Activated T-cell treated with anti-CD3 and anti-CD28 coated beads, Interleukin-2, amount 50 U/mL, for 48 hours (primary cell): ENCODE measurements around the gene ERGIC1.
"Not testable (repeated sequence)": the region's sequence is repeated elsewhere in the genome, so short reads cannot be mapped to it uniquely, and the experiment has no call there.

ENCODE experiments used
- DNase-seq, 2 experiments: peaks; one replicate each; pipeline ENCODE4 v3.0.0-alpha.2; 2020

The ERGIC1 gene

GRCh38 chr5:172830275-172830799 lies 3.7 kb upstream of the ERGIC1 start:
- DNase-seq = no peak

GRCh38 chr5:172830876-172831662 lies 3.0 kb upstream of the ERGIC1 start:
- no peak for DNase-seq

- DNase-seq = no peak
Measured at GRCh38 chr5:172832383-172833315, 1.4 kb upstream of the ERGIC1 start.

- DNase-seq = no peak
Measured at GRCh38 chr5:172833372-172833685, 722 bp upstream of the ERGIC1 start.

GRCh38 chr5:172834415-172835289 lies 601 bp downstream of the ERGIC1 start:
- peak; percentile 33 to 44 for DNase-seq

GRCh38 chr5:172835290-172835993 lies 1.4 kb downstream of the ERGIC1 start:
- DNase-seq = no peak

GRCh38 chr5:172835994-172836356 lies 1.9 kb downstream of the ERGIC1 start:
- no peak for DNase-seq

GRCh38 chr5:172837640-172838039 lies 3.6 kb downstream of the ERGIC1 start:
- DNase-seq = peak in 1 of 2 experiments; percentile 36

GRCh38 chr5:172838151-172838875 lies 4.3 kb downstream of the ERGIC1 start:
- DNase-seq = no peak

- no peak for DNase-seq
Measured at GRCh38 chr5:172839669-172840431, 5.8 kb downstream of the ERGIC1 start.

GRCh38 chr5:172840432-172841154 lies 6.5 kb downstream of the ERGIC1 start:
- no peak for DNase-seq

- no peak for DNase-seq
Measured at GRCh38 chr5:172841256-172841655, 7.2 kb downstream of the ERGIC1 start.

- no peak for DNase-seq
Measured at GRCh38 chr5:172843825-172844576, 9.9 kb downstream of the ERGIC1 start.

GRCh38 chr5:172844577-172844838 lies 10.5 kb downstream of the ERGIC1 start:
- no peak for DNase-seq

- DNase-seq = no peak
Measured at GRCh38 chr5:172845154-172845553, 11.1 kb downstream of the ERGIC1 start.

- no peak for DNase-seq
Measured at GRCh38 chr5:172845576-172845975, 11.5 kb downstream of the ERGIC1 start.

- DNase-seq = no peak
Measured at GRCh38 chr5:172846249-172846648, 12.2 kb downstream of the ERGIC1 start.

- no peak for DNase-seq
Measured at GRCh38 chr5:172846677-172847076, 12.6 kb downstream of the ERGIC1 start.

- DNase-seq = not testable (repeated sequence)
Measured at GRCh38 chr5:172847584-172847983, 13.5 kb downstream of the ERGIC1 start.
